HG02763 (cell line): ENCODE results near the gene ITCH.

Source experiments
- ATAC-seq: cut with Tn5 transposase; IDR thresholded peaks from one replicate; pipeline ENCODE4 v1.9.1; 2021; ENCODE audit warnings: mild to moderate bottlenecking, moderate library complexity; ENCODE audit not compliant: unreplicated experiment

Gene ITCH

GRCh38 chr20:34526466-34526865 lies 163.4 kb downstream of the ITCH start:
- ATAC-seq = no peak

- no peak for ATAC-seq
Measured at GRCh38 chr20:34527016-34527415, 163.9 kb downstream of the ITCH start.

- ATAC-seq = no peak
Measured at GRCh38 chr20:34528921-34529297, 165.8 kb downstream of the ITCH start.

- no peak for ATAC-seq
Measured at GRCh38 chr20:34529742-34530141, 166.7 kb downstream of the ITCH start.

GRCh38 chr20:34530342-34530741 lies 167.3 kb downstream of the ITCH start:
- ATAC-seq = no peak

- ATAC-seq = no peak
Measured at GRCh38 chr20:34531608-34532265, 168.7 kb downstream of the ITCH start.

GRCh38 chr20:34532320-34532719 lies 169.2 kb downstream of the ITCH start:
- no peak for ATAC-seq

GRCh38 chr20:34532756-34533155 lies 169.7 kb downstream of the ITCH start:
- ATAC-seq = no peak

- no peak for ATAC-seq
Measured at GRCh38 chr20:34534391-34535165, 171.5 kb downstream of the ITCH start.

GRCh38 chr20:34535301-34535840 lies 172.3 kb downstream of the ITCH start:
- ATAC-seq = no peak

GRCh38 chr20:34535857-34536256 lies 172.8 kb downstream of the ITCH start:
- no peak for ATAC-seq

- no peak for ATAC-seq
Measured at GRCh38 chr20:34536798-34537394, 173.8 kb downstream of the ITCH start.

- ATAC-seq = no peak
Measured at GRCh38 chr20:34537651-34538050, 174.6 kb downstream of the ITCH start.

GRCh38 chr20:34538671-34539123 lies 175.6 kb downstream of the ITCH start:
- ATAC-seq = no peak

GRCh38 chr20:34539756-34540155 lies 176.7 kb downstream of the ITCH start:
- no peak for ATAC-seq

GRCh38 chr20:34540596-34541263 lies 177.7 kb downstream of the ITCH start:
- no peak for ATAC-seq

- no peak for ATAC-seq
Measured at GRCh38 chr20:34541264-34541901, 178.3 kb downstream of the ITCH start.

GRCh38 chr20:34541917-34542316 lies 178.8 kb downstream of the ITCH start:
- ATAC-seq = no peak

GRCh38 chr20:34542439-34542838 lies 179.4 kb downstream of the ITCH start:
- ATAC-seq = no peak

- no peak for ATAC-seq
Measured at GRCh38 chr20:34543463-34544056, 180.5 kb downstream of the ITCH start.
